HG02571 (cell line): ENCODE results near the gene PGAM2.

ENCODE experiments used
- ATAC-seq: cut with Tn5 transposase; IDR thresholded peaks from one replicate; pipeline ENCODE4 v1.9.1; 2021; ENCODE audit warnings: mild to moderate bottlenecking, moderate library complexity; ENCODE audit not compliant: unreplicated experiment

Gene PGAM2

DNA sequence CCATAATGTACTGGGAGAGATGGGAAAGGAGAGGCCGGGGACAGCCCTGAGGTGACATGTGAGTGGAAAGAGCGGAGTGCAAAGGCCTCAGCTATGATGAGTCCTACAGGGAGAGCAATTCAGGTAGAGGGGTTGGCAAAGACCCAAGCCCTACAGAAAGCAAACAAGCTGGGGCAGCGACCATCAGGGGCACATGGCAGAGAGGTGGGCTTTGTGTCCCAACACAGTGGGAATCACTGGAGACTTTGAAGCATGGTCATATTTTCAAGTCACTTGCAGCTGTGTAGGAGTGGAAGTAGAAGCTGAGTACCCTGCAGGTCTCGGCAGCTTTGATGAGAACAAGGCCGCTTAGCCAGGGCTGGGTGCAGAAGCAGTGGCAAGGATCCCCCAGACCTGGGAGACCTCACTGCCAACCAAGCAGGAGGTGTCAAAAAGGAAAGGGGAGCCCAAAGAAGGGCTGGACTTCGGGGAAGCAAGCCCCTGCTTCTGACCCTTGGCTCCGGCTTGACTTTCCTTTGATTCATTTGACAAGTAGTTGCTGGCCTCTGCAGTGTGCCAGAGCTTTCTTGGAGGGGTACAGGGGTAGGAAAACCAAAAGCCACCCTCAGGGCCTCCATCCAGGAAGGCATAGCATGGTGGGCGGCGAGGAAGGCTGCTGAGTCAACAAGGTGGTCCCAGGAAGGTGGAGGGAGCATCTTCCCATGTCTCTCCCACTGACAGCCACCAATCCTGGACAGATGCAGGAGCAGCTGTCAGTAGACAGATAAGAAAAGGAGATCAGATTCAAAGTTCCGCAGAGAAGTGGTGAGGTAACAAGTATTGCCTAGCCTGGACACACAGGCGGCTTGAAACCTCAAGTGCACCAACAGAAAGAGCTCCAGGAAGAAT is 1.9 kb upstream of the PGAM2 start:
- ATAC-seq = no peak

GRCh38 chr7:44066494-44067063 is 1.2 kb upstream of the PGAM2 start:
- no peak for ATAC-seq

DNA sequence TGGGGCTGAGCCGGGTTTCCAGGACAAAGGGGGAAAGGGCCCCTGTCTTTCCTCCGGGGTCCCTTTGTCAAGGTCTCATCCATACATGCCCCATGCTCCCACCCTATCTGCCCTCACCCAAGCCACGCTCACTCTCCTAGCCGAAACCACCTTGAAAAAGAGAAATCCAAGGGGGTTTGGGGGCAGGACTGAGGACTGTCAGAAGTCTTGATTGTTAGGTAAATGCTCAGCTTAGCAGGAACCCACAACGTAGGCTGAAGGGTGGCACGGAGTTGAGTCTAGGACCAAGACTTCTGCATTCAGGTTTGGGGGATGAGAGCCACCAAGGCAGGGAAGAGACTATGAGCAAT is 719 bp upstream of the PGAM2 start:
- no peak for ATAC-seq

DNA sequence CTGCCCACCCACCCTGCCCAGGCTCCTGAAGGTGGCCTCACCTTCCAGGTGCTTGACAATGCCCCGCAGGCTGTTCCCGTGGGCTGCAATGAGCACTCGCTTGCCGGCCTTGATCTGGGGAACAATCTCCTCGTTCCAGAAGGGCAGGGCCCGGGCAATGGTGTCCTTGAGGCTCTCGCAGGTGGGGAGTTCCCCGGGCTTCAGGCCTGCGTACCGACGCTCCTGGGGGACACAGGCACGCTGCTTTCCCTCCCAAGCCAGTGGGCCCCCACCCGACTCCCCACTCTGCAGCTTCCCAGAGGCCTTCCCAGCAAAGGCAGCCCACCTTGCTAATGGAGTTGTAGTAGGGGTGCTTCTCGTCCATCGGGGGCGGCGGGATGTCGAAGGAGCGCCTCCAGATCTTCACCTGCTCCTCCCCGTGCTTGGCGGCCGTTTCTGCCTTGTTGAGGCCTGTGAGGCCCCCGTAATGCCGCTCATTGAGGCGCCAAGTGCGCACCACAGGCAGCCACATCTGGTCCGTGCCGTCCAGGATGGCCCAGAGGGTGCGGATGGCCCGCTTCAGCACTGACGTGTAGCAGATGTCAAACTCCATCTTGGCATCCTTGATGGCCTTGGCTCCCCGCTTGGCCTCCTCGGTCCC is 456 bp downstream of the PGAM2 start:
- no peak for ATAC-seq

- ATAC-seq = no peak
These were observed 1.3 kb downstream of the PGAM2 start for GRCh38 chr7:44063894-44064651.

DNA sequence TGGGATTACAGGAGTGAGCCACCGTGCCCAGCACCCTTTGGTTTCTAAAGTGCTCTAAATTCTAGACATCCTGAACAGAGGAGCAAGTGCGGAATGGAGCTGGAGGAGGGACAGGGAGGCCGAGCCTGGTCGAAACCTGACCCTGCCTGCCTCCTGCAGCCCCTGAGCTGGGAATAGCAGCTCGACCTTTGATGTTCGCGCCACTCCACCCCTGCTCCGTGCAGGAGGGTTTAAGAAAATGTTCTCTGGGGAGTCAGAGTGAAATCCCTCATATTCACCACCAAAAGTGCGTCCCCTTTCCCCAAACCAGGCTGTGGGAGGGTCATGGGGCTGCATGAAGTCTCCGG is 1.8 kb downstream of the PGAM2 start:
- ATAC-seq = no peak

DNA sequence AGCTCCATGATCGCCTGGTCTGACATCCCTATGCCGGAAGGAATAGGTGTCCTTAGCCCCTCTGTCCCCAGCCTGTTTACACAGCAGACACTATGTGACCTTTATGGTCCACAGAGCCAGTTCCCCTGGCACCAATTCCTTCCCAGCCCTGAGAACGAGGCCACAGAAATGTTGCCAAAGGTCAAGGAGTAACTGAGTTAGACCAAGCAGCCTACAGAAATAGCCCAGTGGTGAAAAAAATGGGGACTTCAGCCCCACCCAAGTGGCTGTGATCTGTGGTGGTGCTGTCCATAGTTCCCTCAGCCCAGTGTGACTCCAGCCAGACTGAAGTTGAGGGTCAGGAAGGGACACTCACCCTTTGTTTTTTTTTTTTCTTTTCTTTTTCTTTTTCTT is 2.5 kb downstream of the PGAM2 start:
- no peak for ATAC-seq

- ATAC-seq = no peak
These were observed 3.0 kb downstream of the PGAM2 start for GRCh38 chr7:44062180-44062902.

- no peak for ATAC-seq
These were observed 3.7 kb downstream of the PGAM2 start for GRCh38 chr7:44061645-44062179.

GRCh38 chr7:44060948-44061644 is 4.3 kb downstream of the PGAM2 start:
- ATAC-seq = no peak

- ATAC-seq = no peak
These were observed 5.0 kb downstream of the PGAM2 start for GRCh38 chr7:44060091-44060947.

- peak; percentile 50 for ATAC-seq
These were observed 5.9 kb downstream of the PGAM2 start for GRCh38 chr7:44059219-44060090.

GRCh38 chr7:44058759-44059218 is 6.6 kb downstream of the PGAM2 start:
- no peak for ATAC-seq

DNA sequence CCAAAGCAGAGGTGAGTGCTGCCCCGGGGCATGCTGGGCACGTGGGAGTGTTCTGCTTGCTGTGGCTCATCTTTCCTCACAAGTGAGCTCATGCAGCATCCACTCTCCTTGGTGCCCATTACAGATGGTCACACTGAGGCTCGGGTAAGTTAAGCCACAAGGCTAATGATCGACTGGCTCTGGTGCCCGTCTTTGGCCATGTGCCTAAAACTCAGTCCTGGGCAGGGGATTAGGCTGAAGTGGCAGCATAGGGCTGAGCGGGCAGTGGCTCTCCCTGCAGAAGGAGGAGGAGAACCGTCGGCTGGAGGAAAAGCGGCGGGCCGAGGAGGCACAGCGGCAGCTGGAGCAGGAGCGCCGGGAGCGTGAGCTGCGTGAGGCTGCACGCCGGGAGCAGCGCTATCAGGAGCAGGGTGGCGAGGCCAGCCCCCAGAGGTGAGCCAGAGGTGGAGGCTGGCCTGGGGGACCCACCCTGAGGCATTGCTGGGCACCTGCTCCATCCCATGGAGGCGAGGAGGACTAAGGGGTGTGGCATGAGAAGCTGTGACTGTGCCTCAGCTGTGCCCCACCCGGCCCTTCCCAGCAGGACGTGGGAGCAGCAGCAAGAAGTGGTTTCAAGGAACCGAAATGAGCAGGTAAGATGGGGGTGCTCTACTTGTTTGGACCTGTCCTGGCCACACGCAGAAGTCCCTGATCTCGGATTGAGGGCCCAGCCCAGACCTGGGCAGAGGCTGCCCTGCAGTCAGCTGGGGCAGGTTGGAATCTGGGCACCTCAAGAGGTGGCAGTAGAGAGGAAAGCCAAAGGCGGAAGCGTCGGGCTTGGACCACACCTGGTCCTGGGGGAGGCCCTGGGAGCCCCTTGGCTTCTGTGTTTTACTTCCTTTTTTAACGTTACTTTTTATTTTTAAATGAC is 7.3 kb downstream of the PGAM2 start:
- ATAC-seq = peak; percentile 17

DNA sequence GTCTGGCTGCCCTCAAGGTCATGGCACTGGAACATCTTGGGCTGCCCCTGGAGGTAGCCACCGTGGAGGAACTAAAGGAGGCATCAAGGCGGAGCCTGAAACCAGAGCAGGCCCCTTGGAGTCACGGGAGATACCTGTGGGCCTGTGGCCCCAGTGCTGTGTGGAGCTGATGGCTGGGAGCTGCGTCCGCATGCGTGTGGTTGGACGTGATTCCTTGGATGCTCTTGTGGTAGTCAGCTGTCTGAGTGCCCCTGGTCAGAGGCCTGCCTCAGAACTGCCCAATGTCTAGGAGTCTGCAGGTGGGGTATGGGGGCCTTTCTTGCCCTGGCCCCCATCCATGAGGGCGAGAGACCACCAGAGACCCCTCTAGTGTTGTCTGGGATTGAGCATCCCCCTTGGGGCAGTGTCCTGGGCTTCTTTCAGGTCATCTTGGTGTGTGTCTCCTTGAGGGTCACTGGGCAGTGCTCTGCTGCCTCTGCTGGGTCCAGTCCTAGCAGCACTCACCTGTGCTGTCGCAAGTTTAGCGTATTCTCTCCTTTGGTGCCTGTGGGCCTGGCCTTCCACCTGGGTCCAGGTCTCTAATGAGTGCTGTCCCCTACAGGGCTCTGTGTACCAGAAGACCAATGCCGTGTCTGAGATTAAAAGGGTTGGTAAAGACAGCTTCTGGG is 8.1 kb downstream of the PGAM2 start:
- no peak for ATAC-seq

- ATAC-seq = no peak
These were observed 8.7 kb downstream of the PGAM2 start for GRCh38 chr7:44056681-44057080.
